Neuron (in vitro differentiated cells): ENCODE results near the gene FAM200A.
"Not testable (repeated sequence)": the region's sequence is repeated elsewhere in the genome, so short reads cannot be mapped to it uniquely, and the experiment has no call there.

Experiments used
- H2AFZ ChIP-seq: one replicate; pipeline ENCODE4 v1.6.1; 2013; ENCODE audit warnings: low read depth, mild to moderate bottlenecking, inconsistent platforms, low read length, moderate library complexity
- H3K27me3 ChIP-seq: one replicate; pipeline ENCODE4 v1.6.1; 2013; ENCODE audit warnings: low read length; ENCODE audit not compliant: insufficient read depth
- H3K36me3 ChIP-seq: one replicate; pipeline ENCODE4 v1.6.1; 2013; ENCODE audit warnings: low read length; ENCODE audit not compliant: insufficient read depth
- H3K4me1 ChIP-seq: one replicate; pipeline ENCODE4 v1.6.1; 2013; ENCODE audit warnings: low read length; ENCODE audit not compliant: insufficient read depth
- H3K4me3 ChIP-seq: 2 replicates; pipeline ENCODE4 v1.5.1; 2013; ENCODE audit warnings: mild to moderate bottlenecking, low read length, moderate library complexity
- H3K9me3 ChIP-seq: one replicate; pipeline ENCODE4 v1.6.1; 2013; ENCODE audit warnings: low read length

FAM200A gene

DNA sequence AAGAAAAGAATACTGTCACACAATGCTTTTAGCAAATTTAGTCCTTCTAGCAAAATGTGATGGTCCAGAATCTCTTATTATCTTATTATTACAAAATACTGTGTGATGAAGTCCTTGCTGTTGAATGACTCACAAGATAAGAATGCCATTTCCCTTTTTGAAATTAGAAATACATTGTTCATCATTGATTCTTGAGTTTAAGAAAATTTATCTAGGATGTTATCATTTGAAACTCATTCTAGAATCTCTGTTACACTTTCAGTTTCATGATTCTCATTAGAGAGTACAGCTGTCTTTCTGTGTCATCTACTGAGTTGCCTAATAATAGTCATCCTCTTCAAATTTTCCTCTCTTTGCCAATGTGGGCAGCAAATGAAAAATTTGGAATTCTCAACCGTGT, 37.9 kb downstream of the FAM200A start:
- Histone ChIP-seq H3K27me3 (no peaks in the 10 kb centered on the region), H3K4me3 (no peak overlapping the region), H3K4me1 (no peaks in the 10 kb centered on the region), H3K9me3 (no peaks in the 10 kb centered on the region), H3K36me3 (peaks cover 52% of the 10 kb centered on the region), H2AFZ (no peak overlapping the region)

DNA sequence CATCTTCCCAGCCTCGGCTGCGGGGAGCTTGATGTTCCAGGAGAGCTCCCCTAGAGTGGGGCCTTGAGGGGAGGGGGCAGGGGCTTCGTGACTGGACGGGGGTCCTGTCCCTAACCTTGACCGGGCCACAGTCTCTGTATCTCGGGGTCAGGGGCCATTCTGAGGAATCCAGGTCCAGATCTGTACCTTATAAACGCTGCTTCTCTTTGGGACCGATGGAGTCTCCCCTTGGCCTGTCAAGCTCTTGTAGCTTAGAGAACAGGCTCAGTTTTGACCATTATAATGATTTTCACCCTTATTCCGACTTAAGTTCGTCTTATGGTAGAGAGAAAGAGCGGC, 46.6 kb downstream of the FAM200A start:
- Histone ChIP-seq H3K36me3 (peaks cover 7% of the 10 kb centered on the region), H3K4me3 (peak overlapping the region; percentile 82), H3K27me3 (no peaks in the 10 kb centered on the region), H2AFZ (peak overlapping the region; percentile 89), H3K9me3 (no peaks in the 10 kb centered on the region), H3K4me1 (peaks cover 17% of the 10 kb centered on the region)

DNA sequence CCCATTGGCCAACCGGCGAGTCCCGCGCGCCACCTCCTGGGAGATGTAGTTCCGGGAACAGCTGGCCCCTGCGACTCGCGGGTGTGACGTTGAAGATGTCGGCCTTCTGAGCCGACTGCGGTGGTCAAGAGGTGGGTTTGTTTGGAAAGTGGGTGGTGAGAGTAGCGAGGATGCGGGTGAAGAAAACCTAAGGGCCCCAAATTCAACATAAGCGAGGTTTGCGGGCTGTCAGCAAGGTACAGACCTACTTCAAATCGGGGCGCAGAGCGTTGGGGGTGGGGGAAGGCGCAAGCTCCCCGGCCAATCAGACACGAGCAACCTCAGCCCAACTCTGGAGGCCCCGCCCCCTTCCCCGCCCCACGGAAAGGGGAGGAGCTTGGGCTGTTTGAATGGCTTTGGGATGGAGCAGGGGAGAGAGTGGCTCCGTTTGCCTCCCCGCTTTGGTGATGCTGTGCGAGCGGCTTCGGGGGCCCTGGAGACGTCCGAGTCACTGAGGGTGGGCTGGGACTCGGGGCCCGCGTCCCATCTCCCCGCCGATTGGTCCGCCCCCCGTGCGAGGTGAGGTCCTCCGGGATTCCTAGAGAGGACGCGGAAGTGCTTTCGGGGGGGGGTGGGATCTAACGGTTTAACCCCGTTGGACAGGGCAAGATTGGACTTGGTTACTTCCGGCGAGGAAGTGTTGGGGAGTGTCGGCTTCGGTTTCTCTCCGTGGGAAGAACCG, 47.2 kb downstream of the FAM200A start, which contains the start of gene ZKSCAN5:
ZKSCAN5 (plus strand) TSS at position 60 of the 721 bp plus-strand sequence. CDS start 1,383 bp downstream, outside the sequence.
- H3K27me3 ChIP-seq, result no peaks in the 10 kb centered on the region
- peaks cover 7% of the 10 kb centered on the region for H3K36me3 ChIP-seq
- peak within 1 kb of the TSS; percentile 89 for H2AFZ ChIP-seq
- H3K4me1 ChIP-seq, result peaks cover 17% of the 10 kb centered on the region
- no peaks in the 10 kb centered on the region for H3K9me3 ChIP-seq
- H3K4me3 ChIP-seq, result peak within 1 kb of the TSS; percentile 82

DNA sequence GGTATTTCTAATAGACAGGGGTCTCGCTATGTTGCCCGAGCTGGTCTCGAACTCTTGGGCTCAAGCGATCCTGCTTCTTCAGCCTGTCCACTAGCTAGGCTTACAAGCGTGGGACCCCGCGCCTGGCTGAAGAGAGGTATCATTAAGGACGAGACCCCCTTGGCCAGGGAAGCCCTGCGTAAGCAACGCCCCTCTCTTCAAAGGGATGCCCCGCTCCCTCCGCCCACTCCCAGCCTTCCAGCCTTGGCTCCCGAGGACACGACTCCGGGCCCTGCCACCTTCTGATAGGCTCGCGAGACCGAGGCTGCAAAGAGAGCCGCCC, 47.7 kb downstream of the FAM200A start:
- Histone ChIP-seq H2AFZ (peak overlapping the region; percentile 89), H3K36me3 (peaks cover 7% of the 10 kb centered on the region), H3K9me3 (no peaks in the 10 kb centered on the region), H3K4me1 (peaks cover 17% of the 10 kb centered on the region), H3K27me3 (no peaks in the 10 kb centered on the region), H3K4me3 (peak overlapping the region; percentile 82)

DNA sequence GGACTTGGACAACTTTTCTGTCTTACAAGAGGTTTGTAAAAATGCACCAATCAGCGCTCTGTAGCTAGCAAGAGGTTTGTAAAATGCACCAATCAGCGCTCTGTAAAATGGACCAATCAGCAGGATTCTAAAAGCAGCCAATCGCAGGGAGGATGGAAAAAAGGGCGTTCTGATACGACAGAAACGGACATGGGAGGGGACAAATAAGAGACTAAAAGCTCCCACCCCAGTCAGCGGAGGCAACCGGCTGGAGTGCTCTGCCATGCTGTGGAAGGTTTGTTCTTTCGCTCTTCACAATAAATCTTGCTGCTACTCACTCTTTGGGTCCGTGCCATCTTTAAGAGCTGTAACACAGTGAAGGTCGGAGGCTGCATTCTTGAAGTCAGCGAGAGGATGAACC, 50.7 kb downstream of the FAM200A start:
- Histone ChIP-seq H3K4me3 (peak overlapping the region; percentile 70), H3K4me1 (peaks cover 22% of the 10 kb centered on the region), H3K36me3 (peaks cover 14% of the 10 kb centered on the region)
- not testable (repeated sequence) for H3K27me3 ChIP-seq, H2AFZ ChIP-seq, H3K9me3 ChIP-seq

DNA sequence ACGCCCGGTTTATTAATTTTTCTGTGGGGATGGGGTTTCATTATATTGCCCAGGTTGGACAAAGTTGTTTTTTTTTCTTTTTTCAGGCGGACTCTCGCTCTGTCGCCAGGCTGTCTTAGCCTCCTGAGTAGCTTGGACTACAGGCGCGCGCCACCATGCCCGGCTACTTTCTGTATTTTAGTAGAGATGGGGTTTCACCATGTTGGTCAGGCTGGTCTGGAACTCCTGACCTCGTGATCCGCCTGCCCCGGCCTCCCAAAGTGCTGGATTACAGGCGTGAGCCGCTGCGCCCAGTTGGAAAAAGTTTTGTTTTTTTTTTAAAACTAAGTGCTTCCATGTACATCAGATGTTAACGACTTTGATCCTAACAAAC, 51.3 kb downstream of the FAM200A start:
- H3K4me1 ChIP-seq, result peaks cover 16% of the 10 kb centered on the region

DNA sequence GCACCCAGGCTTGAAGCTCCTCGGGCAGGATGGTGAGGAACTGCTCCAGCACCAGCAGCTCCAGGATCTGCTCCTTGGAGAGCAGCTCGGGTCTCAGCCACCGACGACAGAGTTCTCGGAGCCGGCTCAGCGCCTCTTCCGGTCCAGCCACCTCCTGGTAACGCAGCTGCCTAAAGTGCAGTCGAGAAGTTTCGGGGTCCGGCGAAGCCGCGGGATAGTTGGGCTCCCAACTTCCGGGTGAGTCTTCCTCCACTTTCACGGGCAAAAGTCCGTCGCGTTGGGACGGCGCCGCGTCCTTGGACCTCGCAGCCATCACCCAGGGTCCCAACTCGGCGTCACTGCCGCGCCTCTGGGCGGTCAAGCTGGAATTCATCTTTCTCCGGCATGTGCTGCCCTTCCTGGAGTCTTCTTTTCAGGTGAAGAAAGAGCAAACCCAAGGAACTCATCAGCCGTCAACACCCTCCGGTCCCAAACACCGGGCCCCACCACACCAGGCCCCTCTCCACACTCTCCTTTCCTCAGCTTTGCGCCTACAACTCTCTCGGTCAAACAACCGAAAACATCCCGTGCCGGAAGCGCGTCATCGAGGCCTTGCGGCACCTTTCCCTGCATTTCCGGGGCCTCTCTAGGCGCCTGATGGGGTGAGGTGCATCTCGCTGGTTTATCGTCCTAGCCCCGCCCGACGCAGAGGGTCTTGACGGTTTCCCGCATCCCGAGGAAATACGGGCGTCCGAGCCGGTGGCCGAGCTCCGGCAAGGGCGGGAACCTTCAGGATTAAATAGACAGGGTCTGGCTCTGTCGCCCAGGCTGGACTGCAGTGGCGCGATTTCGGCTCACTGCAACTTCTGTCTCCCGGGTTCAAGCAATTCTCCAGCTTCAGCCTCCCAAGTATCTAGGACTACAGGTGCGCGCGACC, 51.9 kb downstream of the FAM200A start, which contains the start of gene ZNF394:
ZNF394 (minus strand) TSS at position 561 of the 916 bp plus-strand sequence; CDS start at position 373, 188 bp downstream.
- H3K36me3 ChIP-seq, result peaks cover 16% of the 10 kb centered on the region
- peak within 1 kb of the TSS; percentile 70 for H3K4me3 ChIP-seq
- H3K4me1 ChIP-seq, result peaks cover 13% of the 10 kb centered on the region
- peak within 1 kb of the TSS; percentile 65 for H2AFZ ChIP-seq
- H3K9me3 ChIP-seq, result no peaks in the 10 kb centered on the region
- H3K27me3 ChIP-seq, result no peaks in the 10 kb centered on the region

More for the DNA sequence above, 51.3 kb downstream of the FAM200A start:
- peaks cover 16% of the 10 kb centered on the region for H3K36me3 ChIP-seq
- peak overlapping the region; percentile 70 for H3K4me3 ChIP-seq
- no peaks in the 10 kb centered on the region for H3K27me3 ChIP-seq
- H3K9me3 ChIP-seq, result no peaks in the 10 kb centered on the region
- peak overlapping the region; percentile 65 for H2AFZ ChIP-seq

DNA sequence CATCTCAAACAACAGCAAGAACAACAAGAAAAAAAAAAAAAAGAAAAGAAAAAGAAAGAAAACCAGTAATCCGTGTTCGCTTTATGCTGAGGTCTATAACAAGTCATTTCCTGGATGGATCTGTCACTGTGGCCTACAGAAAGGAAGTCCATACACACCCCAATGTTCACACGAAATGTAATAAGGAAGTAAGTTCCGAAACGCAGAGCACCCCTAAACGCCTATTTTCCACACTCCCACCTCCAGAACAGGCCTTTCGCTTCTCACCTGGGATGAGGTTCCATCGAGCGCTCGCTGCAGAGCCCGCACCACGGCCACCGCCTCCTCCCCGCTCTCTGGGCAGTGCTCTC, 52.6 kb downstream of the FAM200A start:
- Histone ChIP-seq H3K4me3 (peak overlapping the region; percentile 70), H3K9me3 (peaks cover 1% of the 10 kb centered on the region), H3K27me3 (no peaks in the 10 kb centered on the region), H2AFZ (no peak overlapping the region), H3K36me3 (peaks cover 20% of the 10 kb centered on the region), H3K4me1 (peaks cover 13% of the 10 kb centered on the region)

DNA sequence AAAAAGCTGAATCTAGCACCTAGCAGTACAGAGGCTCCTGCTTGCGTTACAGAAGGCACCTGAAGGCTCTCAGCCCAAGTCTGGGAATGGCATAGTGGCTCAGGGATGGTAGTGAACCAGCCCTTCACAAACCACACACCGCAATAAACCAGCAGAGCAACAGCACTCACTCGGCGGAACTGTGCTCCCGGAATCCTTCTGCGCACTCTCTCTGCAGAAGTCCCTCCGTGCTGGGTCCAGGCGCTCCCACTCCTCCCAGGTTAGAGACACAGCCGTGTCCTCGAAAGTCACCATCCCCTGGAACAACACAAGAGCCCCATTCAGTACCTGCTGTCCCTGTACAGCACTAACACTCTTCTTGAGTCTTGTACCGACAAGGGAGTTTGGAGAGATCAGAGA, 53.4 kb downstream of the FAM200A start:
- H3K27me3 ChIP-seq, result no peaks in the 10 kb centered on the region
- H3K4me3 ChIP-seq, result peak overlapping the region; percentile 70
- peaks cover 9% of the 10 kb centered on the region for H3K9me3 ChIP-seq
- H3K4me1 ChIP-seq, result peaks cover 13% of the 10 kb centered on the region
- peaks cover 28% of the 10 kb centered on the region for H3K36me3 ChIP-seq
- no peak overlapping the region for H2AFZ ChIP-seq

DNA sequence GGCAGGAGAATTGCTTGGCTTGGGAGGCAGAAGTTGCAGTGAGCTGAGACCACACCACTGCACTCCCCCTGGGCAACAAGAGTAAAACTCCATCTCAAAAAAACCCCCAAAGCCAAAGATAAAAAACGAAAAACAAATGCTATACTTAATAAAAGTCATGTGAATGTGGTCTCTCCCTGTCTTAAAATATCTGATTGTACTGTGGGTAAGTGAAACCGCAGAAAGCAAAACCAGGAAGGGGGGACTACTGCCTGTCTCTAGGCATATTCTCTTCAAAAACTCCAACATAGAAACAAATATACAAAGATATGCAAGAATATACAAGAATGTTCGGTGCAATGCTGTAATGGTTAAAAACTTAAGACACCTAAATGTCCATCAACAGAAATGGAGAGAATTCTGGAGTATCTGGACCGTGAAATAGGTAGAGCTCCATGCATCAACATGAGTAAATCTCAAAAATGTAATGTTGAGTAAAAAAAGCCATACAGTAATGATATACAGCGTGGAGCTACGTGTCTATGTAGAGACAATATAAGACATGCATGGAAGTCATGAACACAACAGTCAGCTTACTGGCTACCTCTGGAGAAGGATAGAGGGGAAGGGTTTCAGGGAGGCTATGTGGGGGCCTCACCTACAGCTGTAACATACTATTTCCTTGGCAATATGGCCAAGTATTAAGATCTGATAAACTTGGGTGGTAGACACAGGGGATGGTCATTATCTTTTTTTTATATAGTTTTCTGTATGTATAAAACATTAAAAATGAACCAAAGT, 54.0 kb downstream of the FAM200A start:
- no peaks in the 10 kb centered on the region for H3K27me3 ChIP-seq
- peaks cover 33% of the 10 kb centered on the region for H3K36me3 ChIP-seq
- peaks cover 13% of the 10 kb centered on the region for H3K4me1 ChIP-seq
- peak overlapping the region; percentile 70 for H3K4me3 ChIP-seq
- peaks cover 15% of the 10 kb centered on the region for H3K9me3 ChIP-seq
- no peak overlapping the region for H2AFZ ChIP-seq
